ENCODE measurements around the gene ATG16L1.

ATG16L1 gene

DNA sequence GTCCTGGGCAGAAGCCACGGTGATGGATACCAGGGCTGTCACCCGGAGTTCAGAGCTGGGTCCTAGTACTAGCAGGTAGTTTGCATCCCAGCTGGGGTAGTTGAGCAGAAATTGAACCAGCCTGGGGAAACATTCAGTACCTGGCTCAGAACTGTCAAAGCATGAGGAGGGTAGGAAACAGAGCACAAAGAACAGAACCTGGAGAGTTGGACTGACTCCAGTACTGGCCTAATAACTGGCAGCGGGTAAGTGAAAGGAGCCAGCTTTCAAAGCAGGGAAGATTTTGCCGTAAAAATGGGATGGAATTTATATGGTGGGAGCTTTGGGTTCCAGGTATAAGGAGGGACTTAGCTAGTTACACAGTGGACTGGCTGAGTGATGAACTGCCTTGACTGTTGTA is 23.8 kb downstream of the ATG16L1 start:
- Histone ChIP-seq H3K27ac (ENCODE audit: low read depth, low read length) (no peak overlapping the region), H3K9ac (ENCODE audit: low read depth, low read length) (no peak overlapping the region), H3K27me3 (ENCODE audit: control insufficient read depth, insufficient read depth, low read length) (no peaks in the 10 kb centered on the region), H3K4me1 (ENCODE audit: control insufficient read depth, insufficient read depth, low read length) (no peaks in the 10 kb centered on the region), H3K9me3 (ENCODE audit: control insufficient read depth, insufficient read depth, low read length) (no peaks in the 10 kb centered on the region), H3K4me3 (ENCODE audit: low read depth, low read length) (no peak overlapping the region), H3K36me3 (ENCODE audit: control insufficient read depth, insufficient read depth, low read length) (peaks cover 98% of the 10 kb centered on the region)

GRCh38 chr2:233278921-233279320 is 27.4 kb downstream of the ATG16L1 start:
- peaks cover 97% of the 10 kb centered on the region for H3K36me3 ChIP-seq (ENCODE audit: control insufficient read depth, insufficient read depth, low read length)
- H3K27ac ChIP-seq (ENCODE audit: low read depth, low read length) = no peak overlapping the region

GRCh38 chr2:233280114-233280693 is 28.7 kb downstream of the ATG16L1 start:
- Histone ChIP-seq H3K4me3 (ENCODE audit: low read depth, low read length) (no peak overlapping the region), H3K9me3 (ENCODE audit: control insufficient read depth, insufficient read depth, low read length) (no peaks in the 10 kb centered on the region), H3K4me1 (ENCODE audit: control insufficient read depth, insufficient read depth, low read length) (no peaks in the 10 kb centered on the region), H3K36me3 (ENCODE audit: control insufficient read depth, insufficient read depth, low read length) (peaks cover 91% of the 10 kb centered on the region), H3K27me3 (ENCODE audit: control insufficient read depth, insufficient read depth, low read length) (no peaks in the 10 kb centered on the region), H3K27ac (ENCODE audit: low read depth, low read length) (no peak overlapping the region), H3K9ac (ENCODE audit: low read depth, low read length) (no peak overlapping the region)

More at GRCh38 chr2:233278921-233279320, 27.4 kb downstream of the ATG16L1 start:
- Histone ChIP-seq H3K4me3 (ENCODE audit: low read depth, low read length) (no peak overlapping the region), H3K27me3 (ENCODE audit: control insufficient read depth, insufficient read depth, low read length) (no peaks in the 10 kb centered on the region), H3K4me1 (ENCODE audit: control insufficient read depth, insufficient read depth, low read length) (no peaks in the 10 kb centered on the region), H3K9ac (ENCODE audit: low read depth, low read length) (no peak overlapping the region), H3K9me3 (ENCODE audit: control insufficient read depth, insufficient read depth, low read length) (no peaks in the 10 kb centered on the region)

DNA sequence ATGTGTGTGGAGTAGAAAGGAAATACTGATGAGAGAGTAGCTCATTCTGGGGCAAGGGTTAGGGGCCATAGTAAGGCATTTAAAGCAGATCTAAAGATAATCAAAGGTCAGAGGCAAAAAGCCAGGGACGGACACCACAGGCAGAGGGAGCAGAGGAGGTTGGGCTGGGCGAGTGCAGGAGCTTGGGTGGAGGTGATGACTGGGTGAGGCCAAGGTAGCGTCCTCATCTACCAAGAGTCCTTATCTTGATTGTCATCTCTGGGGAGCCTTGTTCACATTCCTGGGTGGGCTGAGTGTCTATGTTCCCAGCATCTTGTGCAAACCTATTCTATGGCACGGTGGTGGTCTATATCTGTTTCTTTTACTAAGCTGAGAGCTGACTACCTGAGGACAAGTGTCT is 30.1 kb downstream of the ATG16L1 start:
- Histone ChIP-seq H3K27ac (ENCODE audit: low read depth, low read length) (no peak overlapping the region), H3K27me3 (ENCODE audit: control insufficient read depth, insufficient read depth, low read length) (no peaks in the 10 kb centered on the region), H3K4me3 (ENCODE audit: low read depth, low read length) (no peak overlapping the region), H3K9me3 (ENCODE audit: control insufficient read depth, insufficient read depth, low read length) (no peaks in the 10 kb centered on the region), H3K36me3 (ENCODE audit: control insufficient read depth, insufficient read depth, low read length) (peaks cover 90% of the 10 kb centered on the region), H3K4me1 (ENCODE audit: control insufficient read depth, insufficient read depth, low read length) (no peaks in the 10 kb centered on the region), H3K9ac (ENCODE audit: low read depth, low read length) (no peak overlapping the region)

- no peak overlapping the region for H3K4me3 ChIP-seq (ENCODE audit: low read depth, low read length)
- H3K27me3 ChIP-seq (ENCODE audit: control insufficient read depth, insufficient read depth, low read length) = no peaks in the 10 kb centered on the region
- no peaks in the 10 kb centered on the region for H3K9me3 ChIP-seq (ENCODE audit: control insufficient read depth, insufficient read depth, low read length)
- peaks cover 89% of the 10 kb centered on the region for H3K36me3 ChIP-seq (ENCODE audit: control insufficient read depth, insufficient read depth, low read length)
- no peaks in the 10 kb centered on the region for H3K4me1 ChIP-seq (ENCODE audit: control insufficient read depth, insufficient read depth, low read length)
- H3K9ac ChIP-seq (ENCODE audit: low read depth, low read length) = no peak overlapping the region
- H3K27ac ChIP-seq (ENCODE audit: low read depth, low read length) = no peak overlapping the region
Measured at GRCh38 chr2:233281992-233282603, 30.6 kb downstream of the ATG16L1 start.

DNA sequence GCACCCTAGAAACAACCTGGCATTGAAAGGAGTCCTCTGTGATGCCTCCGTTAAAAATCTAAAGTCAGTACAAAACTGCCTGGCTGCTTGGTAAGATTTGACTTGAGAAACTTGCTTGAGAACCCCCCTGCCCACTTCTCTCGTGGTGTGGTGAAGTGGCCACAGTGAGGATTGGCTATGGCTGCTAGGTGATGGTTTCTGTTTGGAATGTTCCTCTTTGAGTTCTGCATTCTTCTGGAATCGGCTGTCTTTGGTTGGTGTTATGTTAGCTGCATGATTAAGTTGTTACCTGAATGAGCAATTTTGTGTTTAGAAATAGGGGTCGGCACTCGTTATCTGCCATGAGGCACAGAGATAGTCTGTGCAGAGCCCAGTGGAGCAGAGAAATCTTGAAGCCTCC is 34.4 kb downstream of the ATG16L1 start:
- Histone ChIP-seq H3K4me3 (ENCODE audit: low read depth, low read length) (no peak overlapping the region), H3K36me3 (ENCODE audit: control insufficient read depth, insufficient read depth, low read length) (peaks cover 88% of the 10 kb centered on the region), H3K27me3 (ENCODE audit: control insufficient read depth, insufficient read depth, low read length) (no peaks in the 10 kb centered on the region), H3K9ac (ENCODE audit: low read depth, low read length) (no peak overlapping the region), H3K9me3 (ENCODE audit: control insufficient read depth, insufficient read depth, low read length) (no peaks in the 10 kb centered on the region), H3K27ac (ENCODE audit: low read depth, low read length) (no peak overlapping the region), H3K4me1 (ENCODE audit: control insufficient read depth, insufficient read depth, low read length) (no peaks in the 10 kb centered on the region)

- H3K4me3 ChIP-seq (ENCODE audit: low read depth, low read length) = no peak overlapping the region
- H3K9me3 ChIP-seq (ENCODE audit: control insufficient read depth, insufficient read depth, low read length) = no peaks in the 10 kb centered on the region
- peaks cover 88% of the 10 kb centered on the region for H3K36me3 ChIP-seq (ENCODE audit: control insufficient read depth, insufficient read depth, low read length)
- no peak overlapping the region for H3K27ac ChIP-seq (ENCODE audit: low read depth, low read length)
- no peaks in the 10 kb centered on the region for H3K27me3 ChIP-seq (ENCODE audit: control insufficient read depth, insufficient read depth, low read length)
- H3K4me1 ChIP-seq (ENCODE audit: control insufficient read depth, insufficient read depth, low read length) = no peaks in the 10 kb centered on the region
- H3K9ac ChIP-seq (ENCODE audit: low read depth, low read length) = no peak overlapping the region
Measured at GRCh38 chr2:233287871-233288270, 36.4 kb downstream of the ATG16L1 start.

- Histone ChIP-seq H3K9ac (ENCODE audit: low read depth, low read length) (no peak overlapping the region), H3K4me3 (ENCODE audit: low read depth, low read length) (no peak overlapping the region), H3K36me3 (ENCODE audit: control insufficient read depth, insufficient read depth, low read length) (peaks cover 88% of the 10 kb centered on the region), H3K27ac (ENCODE audit: low read depth, low read length) (no peak overlapping the region), H3K9me3 (ENCODE audit: control insufficient read depth, insufficient read depth, low read length) (no peaks in the 10 kb centered on the region), H3K27me3 (ENCODE audit: control insufficient read depth, insufficient read depth, low read length) (no peaks in the 10 kb centered on the region), H3K4me1 (ENCODE audit: control insufficient read depth, insufficient read depth, low read length) (no peaks in the 10 kb centered on the region)
Measured at GRCh38 chr2:233288663-233289062, 37.2 kb downstream of the ATG16L1 start.

DNA sequence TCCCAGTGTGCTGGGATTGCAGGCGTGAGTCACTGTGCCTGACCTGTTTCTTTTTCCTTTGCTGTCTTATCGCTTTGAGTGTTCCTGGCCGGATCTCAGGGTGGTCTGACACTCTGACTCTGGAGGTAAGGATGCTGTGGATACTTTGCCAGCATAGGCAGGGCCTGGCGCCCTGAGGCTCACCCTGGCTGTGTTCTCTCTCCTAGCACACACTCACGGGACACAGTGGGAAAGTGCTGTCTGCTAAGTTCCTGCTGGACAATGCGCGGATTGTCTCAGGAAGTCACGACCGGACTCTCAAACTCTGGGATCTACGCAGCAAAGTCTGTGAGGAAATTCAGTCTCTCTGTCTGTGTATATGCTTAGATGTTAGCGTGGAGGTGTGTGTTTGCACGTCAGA is 38.2 kb downstream of the ATG16L1 start:
- H3K27me3 ChIP-seq (ENCODE audit: control insufficient read depth, insufficient read depth, low read length) = no peaks in the 10 kb centered on the region
- H3K4me3 ChIP-seq (ENCODE audit: low read depth, low read length) = no peak overlapping the region
- no peak overlapping the region for H3K27ac ChIP-seq (ENCODE audit: low read depth, low read length)
- no peaks in the 10 kb centered on the region for H3K4me1 ChIP-seq (ENCODE audit: control insufficient read depth, insufficient read depth, low read length)
- no peaks in the 10 kb centered on the region for H3K9me3 ChIP-seq (ENCODE audit: control insufficient read depth, insufficient read depth, low read length)
- no peak overlapping the region for H3K9ac ChIP-seq (ENCODE audit: low read depth, low read length)
- H3K36me3 ChIP-seq (ENCODE audit: control insufficient read depth, insufficient read depth, low read length) = peaks cover 96% of the 10 kb centered on the region

DNA sequence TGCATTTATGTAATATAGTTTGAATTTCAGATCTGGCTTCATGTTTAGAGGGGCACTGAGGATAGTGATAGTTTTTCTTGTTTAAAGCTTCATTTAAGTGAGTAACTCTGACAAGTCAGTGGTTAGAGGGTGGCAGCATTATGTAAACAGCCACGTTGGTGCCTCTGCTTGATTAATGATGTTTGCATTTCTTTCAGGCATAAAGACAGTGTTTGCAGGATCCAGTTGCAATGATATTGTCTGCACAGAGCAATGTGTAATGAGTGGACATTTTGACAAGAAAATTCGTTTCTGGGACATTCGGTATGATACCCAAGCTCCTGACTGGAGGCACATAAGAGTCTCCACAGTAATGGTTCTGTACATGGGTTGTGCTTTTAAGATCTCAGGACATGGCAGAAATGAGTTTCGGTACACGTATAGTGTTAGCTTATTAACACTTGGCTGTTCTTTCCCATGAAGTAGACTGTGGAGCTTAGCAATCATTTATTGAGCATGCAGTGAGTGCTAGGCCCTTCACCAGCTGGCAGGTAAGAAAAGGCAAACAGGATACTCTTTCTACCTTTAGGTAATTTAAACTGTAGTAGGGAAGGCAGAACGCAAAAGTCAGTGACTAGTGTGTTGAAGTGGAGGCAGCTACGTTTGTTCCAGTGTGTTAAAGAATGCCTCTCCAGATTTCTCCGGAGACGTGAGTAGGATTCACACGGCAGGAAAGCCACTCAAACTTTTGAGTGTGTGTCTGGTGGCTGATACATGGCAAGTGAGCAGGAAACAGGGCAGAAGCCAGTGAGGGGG is 38.8 kb downstream of the ATG16L1 start:
- Histone ChIP-seq H3K27ac (ENCODE audit: low read depth, low read length) (no peak overlapping the region), H3K4me1 (ENCODE audit: control insufficient read depth, insufficient read depth, low read length) (no peaks in the 10 kb centered on the region), H3K36me3 (ENCODE audit: control insufficient read depth, insufficient read depth, low read length) (peaks cover 96% of the 10 kb centered on the region), H3K27me3 (ENCODE audit: control insufficient read depth, insufficient read depth, low read length) (no peaks in the 10 kb centered on the region), H3K9me3 (ENCODE audit: control insufficient read depth, insufficient read depth, low read length) (no peaks in the 10 kb centered on the region), H3K4me3 (ENCODE audit: low read depth, low read length) (no peak overlapping the region), H3K9ac (ENCODE audit: low read depth, low read length) (no peak overlapping the region)

DNA sequence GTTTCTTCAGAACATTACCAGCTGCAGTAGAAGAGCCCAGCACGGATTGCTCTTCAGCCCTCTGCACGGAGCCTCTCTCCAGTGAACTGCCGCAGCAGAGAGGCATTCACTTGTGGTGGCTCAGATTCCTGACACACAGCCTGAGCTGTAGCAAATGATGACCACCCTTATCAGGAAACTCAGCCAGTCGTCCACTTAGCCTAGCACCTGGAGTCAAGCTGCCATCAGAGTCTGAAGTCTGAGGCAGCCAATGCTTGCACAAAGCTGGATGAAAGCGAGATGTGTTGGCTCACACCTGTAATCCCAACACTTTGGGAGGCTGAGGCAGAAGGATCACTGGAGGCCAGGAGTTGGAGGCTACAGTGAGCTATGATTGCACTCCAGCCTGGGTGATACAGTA is 44.4 kb downstream of the ATG16L1 start:
- no peaks in the 10 kb centered on the region; the same call in 1 of the 2 replicates for H3K4me1 ChIP-seq (ENCODE audit: control insufficient read depth, insufficient read depth, low read length)
- no peaks in the 10 kb centered on the region for H3K27me3 ChIP-seq (ENCODE audit: control insufficient read depth, insufficient read depth, low read length)
- no peak overlapping the region for H3K9ac ChIP-seq (ENCODE audit: low read depth, low read length)
- peaks cover 56% of the 10 kb centered on the region for H3K36me3 ChIP-seq (ENCODE audit: control insufficient read depth, insufficient read depth, low read length)
- H3K4me3 ChIP-seq (ENCODE audit: low read depth, low read length) = no peak overlapping the region
- H3K27ac ChIP-seq (ENCODE audit: low read depth, low read length) = no peak overlapping the region
- H3K9me3 ChIP-seq (ENCODE audit: control insufficient read depth, insufficient read depth, low read length) = no peaks in the 10 kb centered on the region

Data from HUES48 (cell line).